Measurements from ENCODE around the gene NDUFS7.

NDUFS7 gene

DNA sequence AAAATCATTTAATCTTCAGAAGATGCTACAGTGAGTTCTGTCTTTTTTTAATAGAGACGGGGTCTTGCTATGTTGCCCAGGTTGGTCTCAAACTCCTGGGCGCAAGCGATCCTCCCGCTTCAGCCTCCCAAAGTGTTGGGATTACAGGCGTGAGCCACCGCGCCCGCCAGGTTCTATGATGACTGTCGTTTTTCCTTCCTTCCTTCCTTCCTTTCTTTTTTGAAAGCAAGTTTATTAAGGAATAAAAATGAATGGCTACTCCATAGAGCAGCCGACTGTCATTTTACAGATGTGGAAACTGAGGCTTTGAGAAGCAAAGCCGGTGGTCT is 18.1 kb downstream of the NDUFS7 start:
- DNase-seq: no peak

DNA sequence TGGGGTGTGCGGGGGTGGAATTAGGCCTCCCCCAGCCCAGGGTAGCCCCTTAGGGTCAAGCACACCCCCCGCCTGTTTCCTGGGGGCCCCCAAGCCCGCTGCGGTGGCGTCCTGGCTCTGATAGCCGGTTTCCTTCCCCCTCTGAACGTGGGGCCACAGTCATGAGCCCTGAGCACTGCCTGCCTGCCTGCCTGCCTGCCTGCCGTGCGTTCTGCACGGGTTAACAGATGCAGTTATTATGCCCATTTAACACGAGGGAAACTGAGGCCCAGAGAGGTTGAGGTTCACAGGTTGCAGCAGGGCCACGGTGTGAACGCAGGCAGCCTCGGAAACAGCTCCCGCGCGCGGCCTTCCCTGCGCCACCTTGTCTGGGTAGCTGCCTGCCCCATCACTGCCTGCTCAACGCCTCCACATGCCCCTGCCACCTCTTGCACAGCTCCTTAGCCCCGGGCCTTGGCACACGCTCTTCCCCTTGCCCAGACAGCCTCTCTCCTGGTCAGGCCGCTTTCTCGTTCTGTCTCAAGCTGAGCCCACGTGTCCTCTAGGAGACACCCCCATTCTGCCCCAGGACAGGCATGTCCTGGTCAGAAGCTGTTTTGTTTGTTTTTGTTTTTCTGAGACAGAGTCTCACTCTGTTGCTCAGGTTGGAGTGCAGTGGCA is 18.8 kb downstream of the NDUFS7 start:
- DNase-seq: no peak

DNA sequence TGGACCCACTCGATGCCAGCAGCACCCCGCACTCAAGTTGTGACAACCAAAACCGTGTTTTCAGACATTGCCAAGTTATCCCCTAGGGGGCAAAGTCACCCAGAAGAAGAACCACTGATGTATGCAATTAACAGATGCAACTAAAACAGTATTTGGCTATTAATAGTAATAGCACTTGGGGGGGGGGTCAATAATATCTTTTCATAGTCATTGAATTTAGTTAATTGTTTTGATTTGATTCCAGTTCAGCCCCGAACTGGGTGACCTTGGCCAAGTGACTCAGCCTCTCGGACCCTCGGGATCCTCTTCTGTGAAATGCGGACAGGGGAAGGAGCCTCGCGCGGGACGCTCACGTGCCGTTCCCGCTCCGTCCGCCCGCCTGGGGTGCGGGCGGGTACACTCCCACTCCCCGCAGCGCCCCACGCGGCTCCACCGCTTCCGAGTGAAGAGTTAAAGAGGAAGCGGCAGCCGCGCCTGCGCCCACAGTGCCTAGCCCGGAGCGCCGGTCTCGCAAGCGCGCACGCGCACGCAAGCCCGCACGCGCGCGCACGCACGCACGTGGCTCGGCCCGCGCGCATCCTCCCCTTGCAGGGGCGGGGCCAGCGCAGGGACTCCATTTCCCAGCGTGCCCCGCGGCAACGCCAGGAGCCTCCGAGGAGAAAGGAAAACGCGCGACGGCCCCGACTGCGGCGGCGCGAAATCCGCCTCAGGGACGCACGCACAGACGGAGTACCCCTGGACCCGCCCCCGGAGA is 23.2 kb downstream of the NDUFS7 start:
- DNase-seq: peak; percentile 99

DNA sequence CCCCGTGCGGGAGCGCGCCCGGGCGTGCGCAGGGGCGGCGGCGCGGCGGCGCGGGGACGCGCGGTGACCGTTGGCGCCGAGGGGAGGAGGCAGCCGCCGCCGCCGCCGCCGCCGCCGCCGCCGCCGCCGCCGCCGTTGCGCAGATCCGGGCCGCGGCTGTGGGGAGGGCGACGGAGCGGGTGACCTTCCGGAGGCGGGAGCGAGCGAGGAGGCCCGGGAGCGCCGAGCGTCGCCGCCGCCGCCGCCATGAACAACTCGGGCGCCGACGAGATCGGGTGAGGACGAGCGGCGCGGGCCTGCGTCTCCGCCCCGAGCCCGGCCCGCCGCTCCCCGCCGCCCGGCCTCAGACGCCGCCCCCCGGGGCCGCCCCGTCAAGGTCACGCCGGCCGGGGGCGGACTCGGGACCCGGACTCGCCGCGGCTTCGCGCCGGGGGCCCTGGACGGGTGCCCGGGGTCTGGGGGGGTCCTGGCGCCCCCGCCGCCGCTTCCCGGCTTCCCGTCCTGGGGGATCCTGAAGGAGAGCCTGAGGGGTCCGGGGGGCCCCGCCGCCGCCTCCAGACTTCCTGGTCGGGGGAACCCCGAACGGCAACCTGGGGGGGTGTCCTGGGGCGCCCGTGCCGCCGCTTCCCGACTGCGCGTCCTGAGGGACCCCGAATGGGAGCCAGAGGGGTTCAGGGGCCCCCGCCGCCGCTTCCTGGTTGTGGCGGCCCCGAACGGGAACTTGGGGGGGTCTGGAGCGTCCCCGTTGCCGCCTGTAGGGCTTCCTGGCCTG is 24.0 kb downstream of the NDUFS7 start, which contains the start of gene DAZAP1:
DAZAP1 (plus strand) TSS at position 59 of the 772 bp plus-strand sequence; CDS start at position 247, 188 bp downstream.
- peak; percentile 43 for DNase-seq

DNA sequence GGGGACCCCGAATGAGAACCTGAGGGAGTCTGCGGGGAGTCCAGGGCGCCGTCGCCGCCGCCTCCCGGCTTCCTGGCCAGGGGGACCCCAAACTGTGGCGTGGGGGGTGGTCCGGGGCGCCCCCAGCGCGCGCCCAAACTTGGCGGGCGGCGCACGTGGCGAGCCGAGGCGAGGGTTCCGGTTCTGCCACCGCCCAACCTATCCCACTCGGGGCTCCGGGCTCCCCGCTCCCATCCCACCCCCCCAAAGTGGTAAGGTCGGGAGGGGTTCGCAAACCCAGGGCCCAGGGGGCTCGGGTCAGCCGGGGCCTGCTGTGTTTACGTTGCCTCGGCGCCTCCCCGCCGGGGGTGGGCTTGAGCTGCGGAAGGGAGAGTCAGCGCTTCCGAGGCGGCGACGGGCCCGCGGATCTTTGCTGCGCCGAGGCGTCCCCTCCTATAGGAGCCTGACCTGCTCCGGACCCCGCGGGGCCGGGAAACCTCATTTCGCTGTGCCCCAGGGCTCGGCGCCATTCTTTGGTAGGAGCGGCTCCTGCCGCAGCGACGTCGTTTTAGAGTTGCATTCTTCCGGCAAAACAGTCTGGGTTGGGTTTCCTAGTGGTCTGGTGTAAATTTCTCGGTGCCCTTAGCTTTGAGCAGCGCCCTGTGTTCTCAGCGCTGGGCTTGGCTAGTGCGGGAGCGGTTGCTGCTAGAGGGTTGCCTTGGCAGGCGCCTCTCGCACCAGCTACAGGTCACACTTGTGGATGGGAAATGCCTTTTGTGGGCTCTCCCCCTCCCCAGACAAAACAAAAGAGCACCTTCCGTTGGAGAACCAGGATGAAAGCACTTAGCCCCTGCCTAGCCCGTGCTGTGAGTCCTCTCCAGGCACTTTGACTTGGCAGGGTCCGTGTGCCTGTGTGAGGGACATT is 24.8 kb downstream of the NDUFS7 start:
- DNase-seq: peak; percentile 66

DNA sequence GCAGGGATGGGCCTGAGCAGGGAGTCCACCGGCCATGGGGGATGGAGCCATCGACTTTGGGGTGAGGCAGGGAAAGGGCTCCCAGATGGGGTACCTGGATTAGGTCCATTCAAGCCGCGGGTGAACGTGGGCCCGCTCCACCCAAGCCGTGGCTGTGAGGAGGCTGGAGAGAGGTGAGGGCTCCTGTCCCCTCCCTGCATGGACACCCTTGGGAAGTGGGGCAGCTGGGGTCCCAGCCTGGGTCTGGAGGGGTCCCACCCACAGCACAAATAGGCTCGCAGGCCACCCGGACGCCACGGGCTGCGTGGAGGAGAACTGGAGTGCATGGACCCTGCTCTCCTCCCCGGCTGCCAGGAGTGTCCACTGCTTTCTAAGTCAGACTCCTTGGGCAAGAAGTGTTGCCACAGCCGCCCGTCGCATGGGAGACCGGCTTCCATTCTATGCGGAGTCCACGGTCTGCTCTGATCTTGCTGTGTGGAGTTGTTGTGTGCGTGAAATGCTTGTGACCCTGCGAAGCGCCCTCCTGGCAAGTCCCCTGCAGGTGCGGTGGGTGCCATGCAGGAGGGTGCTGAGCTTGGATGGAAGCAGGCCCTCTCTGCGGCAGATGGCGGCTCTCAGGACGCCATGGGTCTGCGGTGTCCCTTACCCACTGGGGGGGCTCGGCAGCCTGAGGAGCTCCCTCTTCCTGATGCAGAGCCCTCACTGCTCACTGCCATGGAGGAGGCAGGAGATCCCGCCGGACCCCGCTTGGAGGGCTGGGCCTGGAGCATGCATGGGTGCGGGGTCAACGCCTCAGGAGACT is 25.7 kb downstream of the NDUFS7 start:
- DNase-seq: no peak

DNA sequence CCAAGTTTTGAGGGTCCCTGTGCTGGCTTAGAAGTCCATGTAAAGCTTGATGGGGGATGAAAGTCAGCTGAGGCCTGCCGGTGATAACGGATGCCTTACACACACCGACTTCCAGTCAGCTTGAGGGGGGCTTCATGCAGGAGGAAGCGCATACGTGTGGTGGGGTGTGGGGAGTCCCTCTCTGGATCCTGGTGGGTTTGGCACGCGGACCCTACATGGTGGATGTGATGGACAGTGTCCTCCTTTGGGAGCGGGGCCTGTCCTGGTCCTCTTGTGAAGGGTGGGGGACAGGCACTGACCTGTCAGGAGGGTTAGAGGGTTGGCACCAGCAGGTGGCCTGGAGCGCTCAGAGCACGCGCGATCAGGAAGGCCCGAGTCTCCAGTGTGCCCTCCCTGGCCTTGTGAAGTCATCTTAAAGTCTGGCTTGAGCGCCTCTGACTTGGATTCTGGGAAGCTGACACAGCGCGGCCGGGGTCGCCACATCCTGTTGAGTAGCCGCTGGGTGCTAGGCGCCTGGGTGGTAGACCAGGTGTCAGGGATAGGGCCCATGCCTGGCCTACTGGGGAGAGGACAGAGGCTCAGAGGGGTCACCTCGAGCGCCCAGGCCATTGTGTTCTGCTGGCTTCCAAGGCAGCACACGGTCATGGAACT is 26.6 kb downstream of the NDUFS7 start:
- no peak for DNase-seq

DNA sequence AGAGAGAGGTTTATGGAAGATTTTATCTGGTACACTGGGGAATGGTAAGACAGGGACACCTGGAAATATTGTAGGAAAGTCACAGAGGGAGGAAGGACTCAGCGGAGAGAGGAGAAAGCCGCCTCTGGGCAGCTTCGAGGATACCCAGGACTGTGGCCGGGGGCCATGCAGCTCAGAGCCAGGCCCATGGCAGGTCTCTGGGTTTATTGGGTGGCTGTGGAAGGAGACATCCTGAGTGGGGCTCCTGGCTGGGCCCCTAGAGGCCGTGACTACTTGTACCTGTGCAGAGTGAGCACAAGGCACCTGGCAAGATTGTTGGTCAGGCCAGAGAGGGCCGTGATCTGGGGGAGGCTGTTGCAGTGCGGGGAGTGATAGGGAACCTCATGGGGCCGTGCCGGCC is 27.1 kb downstream of the NDUFS7 start:
- no peak for DNase-seq

DNA sequence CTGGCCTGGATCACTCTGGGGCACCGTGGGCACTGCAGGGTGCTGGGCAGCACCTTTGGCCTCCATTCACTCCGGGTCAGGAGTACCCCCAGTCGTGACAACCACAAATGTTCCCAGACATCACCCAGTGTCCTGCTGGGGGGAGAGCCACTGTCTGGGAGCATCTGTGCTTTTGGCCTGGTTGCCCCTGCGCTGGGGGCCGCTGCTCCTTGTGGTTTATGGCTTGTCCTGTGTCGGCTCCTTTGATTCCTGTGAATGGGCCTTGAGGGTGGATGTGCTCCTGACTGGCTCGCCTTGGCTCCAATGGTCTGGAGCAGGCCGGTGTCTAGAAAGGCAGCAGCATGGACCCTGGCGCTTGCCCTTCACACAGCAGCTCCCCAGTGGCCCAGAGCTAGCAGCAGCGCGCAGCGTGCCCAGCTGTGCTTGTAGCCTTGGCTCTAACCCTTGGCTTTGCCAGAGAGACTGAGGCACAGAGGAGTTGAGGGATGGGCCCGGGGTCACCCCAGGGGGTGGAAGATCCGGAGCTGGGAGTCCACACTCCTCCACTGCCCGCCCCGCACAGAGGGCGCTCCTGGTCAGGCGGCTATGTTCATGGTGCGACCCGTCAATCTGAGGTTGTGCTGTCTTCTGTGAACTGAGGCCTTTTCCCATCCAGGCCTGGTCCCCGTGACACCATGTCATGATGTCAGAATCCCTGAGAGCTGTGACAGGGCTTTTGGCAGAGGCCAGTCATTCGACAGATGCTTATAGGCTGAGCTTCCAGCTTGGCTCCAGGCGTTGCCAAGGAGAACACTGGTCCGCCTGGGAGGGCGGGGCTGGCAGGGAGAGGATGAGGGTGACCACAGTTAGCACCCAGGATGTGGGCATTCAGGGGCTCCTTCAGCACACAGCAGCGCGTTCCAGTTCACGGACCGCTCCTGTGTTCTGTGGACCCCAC is 27.8 kb downstream of the NDUFS7 start:
- DNase-seq: peak; percentile 21

DNA sequence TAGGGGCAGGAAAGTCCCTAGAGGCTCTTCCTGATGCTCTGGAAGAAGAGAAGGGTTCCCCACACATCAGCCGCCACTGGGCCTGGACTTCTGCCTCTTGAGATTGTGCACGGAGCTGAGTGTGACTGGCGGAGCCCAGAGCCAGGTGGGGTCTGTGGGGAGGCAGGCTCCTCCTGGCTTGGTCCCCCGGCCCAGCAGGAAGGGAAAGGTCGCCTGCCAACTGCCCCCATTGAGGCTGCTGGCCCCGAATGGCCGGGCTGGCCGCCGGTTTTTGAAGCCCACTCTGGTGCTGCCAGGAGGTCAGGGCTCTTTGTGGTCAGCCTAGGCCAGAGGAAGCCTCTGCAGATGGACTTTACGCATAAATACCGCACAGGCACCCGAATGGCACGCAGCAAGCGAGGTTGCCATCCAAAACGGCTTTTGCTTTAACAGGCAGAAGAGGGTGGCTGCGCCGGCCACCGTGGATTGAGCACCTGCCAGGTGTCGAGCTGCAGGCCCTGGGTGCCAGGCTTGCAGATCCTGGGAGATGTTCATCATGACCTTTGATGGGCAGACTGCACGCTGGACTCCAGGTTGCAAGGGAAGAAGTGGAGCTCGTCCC is 28.7 kb downstream of the NDUFS7 start:
- DNase-seq: no peak

DNA sequence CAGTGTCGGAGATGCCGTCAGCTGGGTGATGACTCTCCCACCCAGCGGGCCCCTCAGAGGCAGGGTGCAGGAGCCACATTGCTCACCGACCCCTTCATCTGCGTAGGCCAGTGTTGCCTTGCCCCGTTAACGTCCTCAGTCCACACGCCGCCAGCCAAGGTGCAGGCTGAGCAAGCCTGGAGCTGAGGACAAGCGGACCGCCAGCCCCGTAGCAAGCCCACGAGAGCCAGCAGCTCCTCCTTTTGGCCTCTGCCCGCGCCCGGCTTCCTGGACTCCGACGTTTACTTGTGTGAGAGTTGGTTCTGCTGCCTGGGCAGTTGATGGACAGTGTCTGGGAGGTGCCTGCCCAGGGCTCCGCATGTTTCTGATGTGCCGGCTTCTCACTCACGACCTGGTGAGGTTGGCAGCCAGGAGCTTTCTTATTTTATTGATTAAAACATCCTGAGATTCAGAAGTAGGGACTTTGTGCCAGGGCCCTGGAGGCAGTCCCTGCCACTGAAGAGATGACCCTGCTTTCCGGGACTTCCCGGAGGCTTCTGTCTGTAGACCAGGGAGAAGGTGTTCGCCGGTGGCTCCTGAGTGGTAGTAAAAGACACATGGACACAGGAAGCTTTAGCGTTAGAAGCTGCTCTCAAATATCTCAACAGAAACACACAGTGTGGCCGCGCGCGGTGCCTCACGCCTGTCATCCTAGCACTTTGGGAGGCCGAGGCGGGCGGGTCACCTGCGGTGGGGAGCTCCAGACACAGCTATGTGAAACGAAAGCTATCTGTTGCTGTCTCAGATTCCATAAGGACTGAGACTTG is 29.5 kb downstream of the NDUFS7 start:
- peak; percentile 26 for DNase-seq

DNA sequence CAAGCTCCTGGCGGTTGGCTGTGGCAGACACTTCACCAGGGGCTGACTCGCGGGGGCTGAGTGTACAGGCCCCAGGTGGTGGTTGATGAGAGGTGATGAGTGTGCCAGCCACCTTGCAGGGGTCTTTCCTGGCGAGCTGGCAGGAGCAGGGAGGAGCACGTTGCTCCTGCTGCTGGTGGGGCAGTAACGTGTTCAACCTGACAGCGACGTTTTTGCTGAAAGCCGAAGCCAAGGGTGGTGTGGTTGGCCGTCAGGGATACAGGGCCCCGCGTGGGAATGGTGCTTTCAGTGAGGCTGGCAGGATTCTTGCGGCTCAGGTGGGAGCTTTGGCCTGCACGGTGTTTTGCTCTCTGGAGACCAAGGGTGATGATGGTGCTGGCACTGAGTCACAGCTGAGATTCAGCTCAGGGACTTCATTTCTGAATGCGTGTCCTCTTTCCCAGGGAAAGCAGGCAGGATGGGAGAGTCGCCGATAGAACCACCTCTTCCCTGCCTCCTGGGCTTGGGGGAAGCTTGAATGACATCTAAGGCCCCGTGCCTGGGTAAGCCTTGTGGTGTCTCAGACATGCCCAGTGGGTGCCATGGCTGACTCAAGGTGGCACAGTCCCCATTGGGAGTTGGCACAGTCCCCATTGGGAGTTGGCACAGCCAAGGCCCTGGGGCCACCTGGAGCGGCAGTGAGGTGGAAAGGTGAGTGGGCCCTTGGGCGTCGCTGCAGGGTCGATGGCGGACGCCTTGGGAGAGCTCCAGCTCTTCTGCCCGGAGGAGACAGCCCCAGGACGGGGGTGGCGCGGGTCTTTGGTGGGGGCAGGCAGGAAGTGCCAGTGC is 32.5 kb downstream of the NDUFS7 start:
- no peak for DNase-seq

DNA sequence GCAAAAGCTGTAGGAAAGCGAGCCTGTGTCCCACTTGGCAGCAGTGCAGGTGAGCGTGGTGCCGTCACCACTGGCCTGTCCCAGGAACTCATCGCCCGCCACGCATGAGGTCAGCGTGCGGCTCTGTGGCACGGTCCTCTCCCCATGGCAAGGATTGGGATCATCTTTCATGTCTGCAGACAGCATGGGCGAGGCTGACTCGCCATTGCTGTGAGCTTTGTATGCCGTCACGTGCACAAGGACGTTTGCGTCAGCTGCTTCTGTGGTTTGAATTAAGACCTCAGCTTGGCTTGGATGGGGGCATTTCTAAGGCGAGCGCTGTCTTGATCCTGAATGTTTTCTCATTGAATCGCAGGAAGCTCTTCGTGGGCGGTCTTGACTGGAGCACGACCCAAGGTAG is 33.4 kb downstream of the NDUFS7 start:
- DNase-seq: no peak

DNA sequence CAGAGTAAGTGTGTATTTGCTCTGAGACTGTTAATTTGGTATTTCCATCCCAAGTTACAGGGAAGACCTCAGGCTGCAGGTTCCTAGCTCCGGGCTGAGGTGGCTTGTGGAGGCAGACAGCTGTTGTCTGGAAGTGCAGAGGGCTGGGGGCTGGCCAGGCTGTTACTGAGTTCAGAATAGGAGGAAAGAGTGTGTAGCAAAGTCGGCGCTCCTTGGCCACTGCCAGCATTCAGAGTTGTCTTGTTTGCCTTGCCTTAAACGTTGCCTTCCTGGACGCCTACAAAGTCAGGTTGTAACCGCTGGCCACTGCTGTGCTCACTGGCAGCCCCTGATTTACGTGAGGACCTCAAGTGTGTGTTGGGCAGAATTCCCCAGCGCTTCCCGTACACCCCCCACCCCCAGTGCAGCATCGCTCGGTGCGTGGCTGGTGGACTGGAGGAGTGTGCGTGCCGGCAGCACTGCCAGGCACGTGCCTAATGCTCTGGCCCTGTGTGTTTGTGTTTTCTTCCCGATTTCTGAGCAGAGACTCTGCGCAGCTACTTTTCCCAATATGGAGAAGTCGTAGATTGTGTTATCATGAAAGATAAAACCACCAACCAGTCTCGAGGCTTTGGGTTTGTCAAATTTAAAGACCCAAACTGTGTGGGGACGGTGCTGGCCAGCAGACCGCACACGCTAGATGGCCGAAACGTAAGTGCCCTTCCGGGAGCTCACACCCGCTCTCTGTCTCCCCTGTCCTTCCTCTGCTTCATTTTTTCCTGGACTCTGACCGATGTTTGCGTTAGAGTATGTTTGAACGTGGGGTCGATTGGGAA is 34.2 kb downstream of the NDUFS7 start:
- no peak for DNase-seq

DNA sequence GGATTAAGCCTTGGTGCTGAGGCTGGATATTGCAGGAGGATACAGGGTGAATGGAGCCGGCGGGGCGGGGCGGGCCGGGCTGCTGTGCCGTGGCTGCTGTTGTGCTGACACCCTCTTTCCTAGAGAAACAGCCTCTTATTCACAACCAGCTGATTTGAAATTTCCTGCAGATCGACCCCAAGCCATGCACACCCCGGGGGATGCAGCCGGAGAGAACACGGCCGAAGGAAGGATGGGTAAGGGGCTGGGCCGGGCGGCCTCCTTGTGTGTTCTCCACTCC is 34.7 kb downstream of the NDUFS7 start:
- DNase-seq: no peak

DNA sequence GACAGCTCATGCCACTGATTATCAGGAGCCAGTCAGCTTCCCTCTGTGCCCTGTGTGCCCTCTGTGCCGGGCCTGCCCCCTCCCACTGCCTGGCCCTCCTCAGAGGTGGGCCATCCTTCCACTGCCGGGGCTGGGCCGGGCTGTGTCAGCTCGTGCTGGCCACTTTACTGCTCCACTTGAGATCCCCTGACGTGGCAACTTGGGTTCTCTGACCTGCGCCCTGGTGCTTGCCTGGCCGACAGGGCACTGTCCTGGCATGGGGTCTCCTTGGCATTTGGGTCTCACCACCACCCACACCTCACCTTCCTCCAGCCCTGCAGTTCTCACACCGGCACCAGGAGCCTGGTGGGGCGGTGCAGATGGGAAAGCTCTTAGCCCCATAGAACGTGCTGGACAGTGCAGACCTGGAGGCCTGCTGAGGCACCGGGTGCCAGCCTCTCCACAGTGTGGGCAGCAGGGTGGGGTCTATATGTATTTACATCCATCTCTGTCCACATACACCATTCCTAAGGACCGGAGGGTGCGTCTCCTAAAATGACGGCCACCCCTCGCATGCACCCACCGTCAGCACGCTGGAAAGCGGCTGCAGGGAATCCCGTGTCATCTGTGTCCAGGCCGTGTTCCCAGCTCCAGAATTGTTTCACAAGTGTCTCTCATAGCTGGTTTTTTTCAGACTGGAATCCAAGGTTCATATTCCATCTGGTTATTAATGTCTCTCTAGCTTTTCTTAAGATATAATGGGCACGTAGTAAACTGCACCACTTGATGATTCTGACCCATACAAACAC is 35.4 kb downstream of the NDUFS7 start:
- DNase-seq: no peak

All from activated naive CD4-positive, alpha-beta T cell treated with Interleukin-2 at 50 U/mL for 16 hours (primary cell).